NOMO-1 (cell line): Measurements from ENCODE around the gene DOK7.

Source experiments
- DNase-seq, 2 experiments: peaks; one replicate each; lab custom pipeline; 2025; ENCODE audit not compliant: unreplicated experiment in 2 of 2; lab: John Stamatoyannopoulos, UW

DOK7 gene

GRCh38 chr4:3426465-3427133 is 36.5 kb upstream of the DOK7 start:
- DNase-seq: no peak

- no peak for DNase-seq
Observed at GRCh38 chr4:3427134-3427476, 36.0 kb upstream of the DOK7 start.

- DNase-seq: no peak
Observed at GRCh38 chr4:3427706-3428446, 35.2 kb upstream of the DOK7 start.

DNA sequence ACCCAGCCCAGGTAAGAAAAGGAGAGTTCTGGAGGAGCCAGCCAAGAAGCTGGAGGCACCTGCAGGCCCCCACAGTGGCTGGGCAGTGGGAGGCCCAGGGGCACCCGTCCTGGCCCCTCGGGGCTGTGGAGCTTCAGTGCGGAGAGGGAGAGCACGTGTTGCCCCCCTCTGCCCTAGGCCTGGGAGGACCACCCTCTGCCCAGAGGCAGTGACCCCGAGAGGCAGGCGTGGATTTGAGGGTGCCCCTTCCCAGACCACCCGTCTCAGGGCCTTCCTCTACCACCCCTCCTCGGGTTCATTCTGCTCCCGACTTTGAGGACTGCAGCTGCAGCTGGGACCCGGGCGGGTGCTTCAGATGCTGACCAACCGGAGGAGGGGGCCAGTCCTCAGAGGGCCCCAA is 33.5 kb upstream of the DOK7 start:
- DNase-seq: no peak

DNA sequence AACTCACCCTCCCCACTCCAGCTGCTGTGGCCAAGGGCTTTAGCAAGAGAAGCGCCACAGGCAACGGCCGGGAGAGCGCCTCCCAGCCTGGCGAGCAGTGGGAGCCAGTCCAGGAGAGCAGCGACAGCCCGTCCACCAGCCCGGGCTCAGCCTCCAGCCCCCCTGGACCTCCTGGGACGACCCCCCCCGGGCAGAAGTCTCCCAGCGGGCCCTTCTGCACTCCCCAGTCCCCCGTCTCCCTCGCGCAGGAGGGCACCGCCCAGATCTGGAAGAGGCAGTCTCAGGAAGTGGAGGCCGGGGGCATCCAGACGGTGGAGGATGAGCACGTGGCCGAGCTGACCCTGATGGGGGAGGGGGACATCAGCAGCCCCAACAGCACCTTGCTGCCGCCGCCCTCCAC is 32.6 kb upstream of the DOK7 start:
- DNase-seq: no peak

- DNase-seq: no peak
Observed at GRCh38 chr4:3431446-3431993, 31.6 kb upstream of the DOK7 start.

DNA sequence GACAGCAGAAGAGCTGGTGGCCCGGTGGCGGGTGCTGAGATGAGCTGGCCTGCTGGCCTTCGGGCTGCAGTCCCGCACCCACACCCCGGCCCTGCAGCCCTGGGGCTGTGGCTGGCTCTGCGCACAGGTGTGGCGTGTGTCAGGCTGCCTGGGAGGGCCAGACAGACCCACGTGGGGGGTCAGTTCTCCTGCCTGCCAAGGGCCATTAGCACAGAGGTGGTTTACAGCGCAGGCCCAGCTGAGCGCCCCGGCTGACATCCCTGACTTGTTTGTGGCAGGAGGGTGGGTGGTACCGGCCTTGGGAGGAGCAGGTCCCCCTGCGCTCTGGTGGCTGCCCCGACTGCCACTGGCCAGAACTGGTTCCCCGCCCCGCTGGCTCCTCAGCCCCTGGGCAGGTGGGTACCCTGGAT is 30.7 kb upstream of the DOK7 start:
- no peak for DNase-seq

DNA sequence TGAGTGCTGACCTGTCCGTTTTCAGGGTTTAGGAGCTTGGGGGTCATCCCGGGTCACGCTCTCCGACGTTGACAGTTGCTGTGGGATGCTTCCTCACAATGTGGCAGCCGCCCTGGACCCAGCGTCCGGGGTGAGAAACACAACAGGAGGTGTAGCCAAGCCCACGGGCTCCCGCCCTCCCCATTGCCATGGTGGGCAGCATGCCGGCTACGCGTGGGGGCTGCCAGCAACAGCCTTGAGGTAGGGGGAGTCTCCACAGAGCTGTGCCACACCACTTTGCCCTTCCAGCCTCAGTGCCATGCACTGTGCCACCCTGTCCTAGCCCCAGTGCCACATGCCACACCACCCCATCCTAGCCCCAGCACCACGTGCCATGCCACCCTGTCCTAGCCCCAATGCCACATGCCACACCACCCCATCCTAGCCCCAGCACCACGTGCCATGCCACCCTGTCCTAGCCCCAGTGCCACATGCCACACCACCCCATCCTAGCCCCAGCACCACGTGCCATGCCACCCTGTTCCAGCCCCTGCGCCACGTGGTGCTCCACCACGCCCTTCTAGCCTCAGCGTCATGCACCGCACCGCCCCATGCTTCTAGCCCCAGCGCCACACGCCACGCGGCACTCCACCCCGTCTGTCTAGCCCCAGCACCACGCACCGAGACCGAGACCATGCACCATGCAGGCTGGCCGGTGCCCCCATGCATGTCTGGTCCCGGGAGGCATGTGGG is 29.8 kb upstream of the DOK7 start:
- DNase-seq: no peak

DNA sequence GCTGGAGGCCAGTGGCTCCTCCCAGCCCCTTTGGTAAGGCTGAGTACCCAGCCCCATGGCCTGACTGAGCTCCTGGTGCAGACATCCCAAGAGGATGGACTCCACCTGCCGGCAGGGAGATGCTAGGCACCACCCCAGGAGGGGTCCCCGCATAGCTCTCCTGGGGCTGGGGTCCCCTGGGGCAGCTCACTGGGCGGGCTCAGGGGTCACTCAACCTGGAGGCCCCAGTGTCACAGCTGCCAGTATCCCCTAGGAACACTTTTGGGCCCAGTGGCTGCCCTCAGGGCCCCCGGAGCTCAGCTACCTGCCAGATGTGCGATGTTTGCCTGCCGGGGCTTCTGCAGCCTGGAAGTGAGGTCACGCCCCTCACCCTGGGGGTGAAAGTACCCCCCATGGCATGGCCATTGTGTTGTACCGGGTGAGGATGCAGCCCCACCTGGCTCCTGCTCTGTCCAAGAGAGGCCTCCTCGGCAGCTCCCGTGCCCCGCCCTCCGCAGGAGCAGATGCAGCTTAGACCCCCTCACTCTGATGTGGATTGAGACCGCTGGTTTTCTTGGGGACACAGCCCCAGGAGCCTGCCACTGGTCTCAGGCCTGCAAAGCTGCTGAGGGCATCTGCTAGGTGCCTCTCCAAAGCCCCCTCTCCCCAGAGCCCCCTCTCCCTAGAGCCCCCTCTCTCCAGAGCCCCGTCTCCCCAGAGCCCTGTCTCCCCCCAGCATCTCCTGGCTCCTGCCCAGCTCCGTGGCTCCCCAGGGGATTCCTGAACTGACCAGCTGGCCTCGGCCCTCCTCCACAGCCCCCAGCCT is 28.0 kb upstream of the DOK7 start:
- no peak for DNase-seq

DNA sequence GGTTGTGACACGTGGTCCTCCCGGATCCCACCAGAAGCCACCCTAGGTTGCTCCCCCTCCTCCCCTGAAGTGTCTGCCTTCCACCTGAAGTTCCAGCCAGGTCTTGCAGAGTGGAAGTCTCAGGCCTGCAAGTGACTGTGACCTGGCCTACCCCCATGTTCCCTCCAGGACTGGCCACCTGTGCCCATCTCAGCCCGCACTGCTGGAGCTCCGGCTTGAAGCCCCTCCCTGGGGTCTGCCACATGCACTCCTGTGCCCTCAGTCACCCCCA is 27.5 kb upstream of the DOK7 start:
- DNase-seq: no peak

DNA sequence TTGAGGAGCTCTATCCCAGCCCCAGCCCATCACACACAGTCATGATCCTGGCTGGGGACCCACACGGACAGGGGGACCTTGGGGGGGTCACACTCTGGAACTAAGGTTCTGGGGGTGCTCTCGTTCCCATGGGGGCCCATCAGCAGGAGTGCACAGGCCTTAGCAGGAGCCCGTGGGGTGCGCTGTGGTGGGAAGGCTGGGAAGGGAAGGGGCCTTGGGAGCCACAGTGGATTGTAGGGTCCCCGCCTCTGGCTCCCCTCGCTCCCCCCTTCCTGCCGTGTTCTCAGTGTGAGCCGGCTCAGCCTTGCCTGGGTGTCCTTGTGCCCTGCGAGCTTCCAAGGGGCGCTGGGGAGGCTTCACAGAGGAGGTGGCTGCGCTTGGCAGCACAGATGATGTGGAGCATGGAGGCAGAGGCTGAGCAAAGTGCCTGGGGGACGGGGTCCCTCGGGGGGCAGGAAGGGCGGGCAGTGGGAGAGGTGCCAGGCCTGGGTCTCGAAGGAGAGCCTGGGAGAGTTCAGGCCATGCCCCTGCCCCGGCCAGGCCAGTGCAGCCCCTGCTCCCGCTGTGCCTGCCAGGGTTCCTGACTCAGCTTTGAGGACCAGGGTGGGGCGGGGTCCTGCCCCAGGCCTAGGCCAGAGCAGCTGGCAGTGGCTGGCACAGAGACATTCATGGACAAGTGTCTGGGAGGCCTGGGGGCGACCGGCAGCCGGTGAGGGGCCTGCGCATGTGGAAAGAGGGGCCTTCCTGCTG is 26.9 kb upstream of the DOK7 start:
- DNase-seq: no peak

DNA sequence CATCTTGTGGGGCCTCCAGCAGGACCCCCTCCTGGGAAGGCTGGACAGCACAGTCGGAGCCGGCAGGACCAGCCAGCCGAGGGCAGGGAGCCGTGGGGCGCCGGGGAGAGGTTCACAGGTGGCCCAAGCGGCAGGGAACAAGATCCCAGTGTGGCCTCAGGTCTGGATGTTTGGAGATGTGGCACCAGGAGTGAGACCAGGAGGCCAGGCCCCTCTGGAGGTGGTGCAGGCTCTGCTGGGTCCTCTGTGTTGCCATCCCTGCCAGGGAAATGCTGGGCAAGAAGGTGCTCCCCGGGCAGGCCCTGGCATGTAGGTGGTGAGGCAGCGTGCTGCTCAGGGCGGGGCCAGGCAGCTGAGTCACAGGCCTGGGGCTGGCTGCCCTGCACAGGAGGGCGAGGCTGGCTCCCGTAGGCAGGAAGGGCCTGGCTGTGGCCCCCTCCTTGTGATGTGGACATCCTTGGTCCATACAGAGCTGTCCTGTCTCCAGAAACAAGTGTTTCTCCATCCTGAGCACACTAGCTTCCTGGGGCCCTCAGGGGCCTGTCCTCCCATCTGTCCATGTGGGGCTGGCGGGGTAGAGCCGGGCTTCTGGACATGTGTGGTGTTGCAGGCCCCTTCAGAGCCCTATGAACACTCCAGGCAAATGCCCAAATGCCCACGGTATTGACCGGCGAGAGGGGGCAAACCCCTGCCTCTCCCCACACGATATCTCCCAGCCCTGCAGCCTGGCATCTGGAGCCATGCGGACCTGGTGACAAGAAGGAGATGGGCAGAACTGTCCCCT is 26.1 kb upstream of the DOK7 start:
- peak; percentile 19 to 24 for DNase-seq

- DNase-seq: no peak
Observed at GRCh38 chr4:3437582-3437936, 25.5 kb upstream of the DOK7 start.

GRCh38 chr4:3437998-3438846 is 24.9 kb upstream of the DOK7 start:
- DNase-seq: no peak

- no peak for DNase-seq
Observed at GRCh38 chr4:3438847-3439180, 24.3 kb upstream of the DOK7 start.

GRCh38 chr4:3439391-3439790 is 23.7 kb upstream of the DOK7 start:
- DNase-seq: no peak

DNA sequence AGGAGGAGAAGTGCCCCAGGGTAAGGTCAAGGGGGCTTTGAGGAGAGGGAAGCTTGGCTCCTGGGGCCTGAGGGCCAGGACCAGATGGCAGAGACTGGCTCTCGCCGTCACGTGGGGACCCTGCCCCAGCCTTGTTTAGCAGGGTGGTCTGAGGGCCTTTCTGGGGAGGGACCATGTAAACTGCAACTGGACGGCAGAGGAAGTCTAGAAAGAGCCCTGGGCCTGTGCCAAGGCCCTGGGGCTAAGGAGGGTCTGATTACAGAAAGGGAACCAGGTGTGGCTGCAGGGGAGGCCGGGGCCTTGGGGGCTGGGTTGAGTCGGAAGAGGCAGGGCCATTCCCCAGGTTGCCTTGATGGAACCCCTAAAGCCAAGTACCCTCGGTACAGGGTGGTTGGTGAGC is 23.1 kb upstream of the DOK7 start:
- no peak for DNase-seq

DNA sequence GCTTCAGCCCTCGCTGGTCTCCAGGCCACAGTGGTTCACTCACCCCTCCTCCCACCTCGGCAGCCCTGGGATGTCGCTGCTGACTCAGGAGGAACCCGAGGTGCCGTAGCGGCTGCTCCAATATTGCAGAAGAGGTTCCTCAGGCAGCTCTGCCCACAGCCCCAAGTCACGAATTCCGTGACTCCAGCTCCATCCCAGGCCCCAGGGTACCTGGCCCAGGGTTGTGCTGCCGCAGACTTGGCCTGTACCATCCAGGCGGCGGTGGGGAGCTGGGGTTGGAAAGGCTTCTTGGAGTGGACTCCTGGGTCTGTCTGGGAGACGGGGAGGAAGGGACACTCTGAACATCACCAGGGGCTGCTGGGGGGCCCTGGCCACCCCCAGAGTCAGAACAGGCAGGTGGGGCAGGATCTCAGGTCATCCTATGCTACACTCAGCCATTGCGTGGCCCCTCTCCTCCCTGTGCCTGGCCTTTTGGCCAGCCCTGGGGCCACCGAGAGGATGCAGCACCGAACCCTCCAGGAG is 22.1 kb upstream of the DOK7 start:
- no peak for DNase-seq
